Skeletal muscle satellite cell (primary cell): Measurements from ENCODE around the gene CKMT2.
"Not testable (repeated sequence)": the region's sequence is repeated elsewhere in the genome, so short reads cannot be mapped to it uniquely, and the experiment has no call there.

Experiments used
- H3K27me3 ChIP-seq: 2 replicates; pipeline ENCODE4 v1.7.0; 2013; ENCODE audit warnings: low read length; ENCODE audit not compliant: control insufficient read depth, insufficient read depth
- H3K36me3 ChIP-seq: 2 replicates; pipeline ENCODE4 v1.7.0; 2013; ENCODE audit warnings: mild to moderate bottlenecking, control low read depth, low read length; ENCODE audit not compliant: insufficient read depth
- H3K4me1 ChIP-seq: 2 replicates; pipeline ENCODE4 v1.7.0; 2013; ENCODE audit warnings: low read length; ENCODE audit not compliant: control insufficient read depth, insufficient read depth
- H3K4me2 ChIP-seq: 2 replicates; pipeline ENCODE4 v1.7.0; 2013; ENCODE audit warnings: mild to moderate bottlenecking, low read length
- H3K4me3 ChIP-seq: 2 replicates; pipeline ENCODE4 v1.7.0; 2013; ENCODE audit warnings: low read length
- H3K9ac ChIP-seq: 2 replicates; pipeline ENCODE4 v1.7.0; 2013; ENCODE audit warnings: mild to moderate bottlenecking, low read depth, low read length, moderate library complexity
- H3K9me3 ChIP-seq: replicated peaks from 2 replicates; pipeline ENCODE4 v1.7.0; 2013; ENCODE audit warnings: mild to moderate bottlenecking, control low read depth, low read length

CKMT2 gene

GRCh38 chr5:81290146-81290545, 57.0 kb downstream of the CKMT2 start:
- H3K4me2 ChIP-seq, result no peak overlapping the region

GRCh38 chr5:81292130-81292529, 59.0 kb downstream of the CKMT2 start:
- Histone ChIP-seq H3K9ac (no peak overlapping the region), H3K27me3 (no peaks in the 10 kb centered on the region), H3K36me3 (no peaks in the 10 kb centered on the region), H3K4me2 (no peak overlapping the region), H3K4me1 (no peaks in the 10 kb centered on the region), H3K9me3 (no peaks in the 10 kb centered on the region), H3K4me3 (no peak overlapping the region)

More at GRCh38 chr5:81290146-81290545, 57.0 kb downstream of the CKMT2 start:
- Histone ChIP-seq H3K9ac (no peak overlapping the region), H3K27me3 (no peaks in the 10 kb centered on the region), H3K4me3 (no peak overlapping the region), H3K9me3 (no peaks in the 10 kb centered on the region), H3K36me3 (no peaks in the 10 kb centered on the region), H3K4me1 (no peaks in the 10 kb centered on the region)

DNA sequence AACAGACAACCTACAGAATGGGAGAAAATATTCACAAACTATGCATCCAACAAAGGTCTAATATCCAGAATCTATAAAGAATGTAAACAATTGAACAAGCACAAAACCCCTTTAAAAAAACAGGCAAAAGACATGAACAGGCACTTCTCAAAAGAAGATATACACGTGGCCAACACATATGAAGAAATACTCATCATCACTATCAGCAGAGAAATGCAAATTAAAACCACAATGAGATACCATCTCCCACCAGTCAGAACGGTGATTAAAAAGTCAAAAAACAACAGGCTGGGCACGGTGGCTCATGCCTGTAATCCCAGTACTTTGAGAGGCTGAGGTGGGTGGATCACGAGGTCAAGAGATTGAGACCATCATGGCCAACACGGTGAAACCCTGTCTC, 60.9 kb downstream of the CKMT2 start:
- not testable (repeated sequence) for H3K36me3 ChIP-seq, H3K9ac ChIP-seq, H3K4me2 ChIP-seq

DNA sequence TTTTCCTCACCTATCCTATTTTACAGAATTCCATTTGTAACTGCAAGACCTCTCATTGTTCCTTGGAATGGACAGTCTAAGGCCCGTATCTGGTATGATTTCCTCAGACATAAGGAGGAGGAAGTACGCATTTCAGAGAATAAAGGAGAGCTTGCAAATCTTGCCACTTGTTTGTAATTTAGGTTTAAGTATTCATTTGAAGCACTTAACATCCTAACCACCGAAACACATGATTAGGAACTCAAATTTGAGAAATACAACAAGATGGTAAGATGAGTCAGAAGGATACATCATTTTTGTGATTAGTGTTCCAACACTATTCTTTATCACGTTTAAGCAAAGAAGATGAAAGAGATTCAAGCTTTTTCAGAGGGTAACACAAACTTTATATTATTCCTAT, 64.4 kb downstream of the CKMT2 start:
- Histone ChIP-seq H3K9me3 (no peaks in the 10 kb centered on the region), H3K27me3 (no peaks in the 10 kb centered on the region), H3K9ac (no peak overlapping the region), H3K36me3 (no peaks in the 10 kb centered on the region), H3K4me1 (peaks cover 18% of the 10 kb centered on the region), H3K4me3 (no peak overlapping the region), H3K4me2 (no peak overlapping the region)

More for the DNA sequence above, 60.9 kb downstream of the CKMT2 start:
- not testable (repeated sequence) for H3K4me3 ChIP-seq, H3K4me1 ChIP-seq, H3K27me3 ChIP-seq, H3K9me3 ChIP-seq

GRCh38 chr5:81300921-81301270, 67.8 kb downstream of the CKMT2 start:
- Histone ChIP-seq H3K4me3 (peak overlapping the region; percentile 84), H3K4me2 (peak overlapping the region; percentile 77), H3K27me3 (no peaks in the 10 kb centered on the region), H3K4me1 (peaks cover 32% of the 10 kb centered on the region), H3K9me3 (no peaks in the 10 kb centered on the region), H3K9ac (peak overlapping the region; percentile 94), H3K36me3 (peaks cover 13% of the 10 kb centered on the region)

DNA sequence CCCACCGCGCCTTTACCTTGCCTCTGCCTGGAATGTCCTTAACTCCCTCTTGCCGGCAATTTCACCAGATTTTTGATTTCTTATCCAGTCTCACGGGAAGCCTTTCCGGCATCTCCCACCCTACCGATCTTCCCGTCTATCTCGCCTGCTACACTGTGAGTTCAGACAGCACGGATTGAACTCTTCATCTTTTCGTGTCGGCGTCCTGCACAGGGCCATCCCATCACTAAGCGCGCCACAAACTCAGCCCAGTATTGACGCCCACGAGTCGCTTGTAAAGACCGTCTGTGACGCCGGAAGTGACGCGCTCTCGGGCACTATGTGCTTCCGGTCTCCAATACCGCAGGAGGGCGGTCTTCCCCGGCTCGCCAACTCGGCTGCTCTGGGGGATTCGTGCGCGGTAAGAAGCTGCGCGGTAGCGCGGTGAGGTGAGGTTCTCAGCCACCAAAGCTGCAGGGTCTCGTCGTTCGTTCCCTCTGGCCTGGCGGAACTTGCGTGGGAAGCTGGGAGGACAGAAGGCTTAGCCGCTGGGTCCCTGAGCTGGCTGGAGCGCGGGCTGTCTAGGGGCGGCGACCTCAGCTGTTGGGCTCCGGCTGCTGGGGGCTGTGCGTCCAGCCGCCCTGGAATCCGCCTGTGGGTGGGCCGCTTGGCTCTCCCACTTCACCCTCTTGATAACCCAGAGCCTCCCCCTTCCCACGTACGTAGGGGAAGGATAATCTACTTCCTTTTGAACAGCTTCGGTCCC, 68.3 kb downstream of the CKMT2 start, which contains the start of gene ZCCHC9:
Gene ZCCHC9, plus strand, starts transcription at position 317 of the 745 bp plus-strand sequence. CDS start 3,171 bp downstream, outside the sequence.
- Histone ChIP-seq H3K4me2 (peak within 1 kb of the TSS; percentile 77), H3K27me3 (no peaks in the 10 kb centered on the region), H3K9me3 (no peaks in the 10 kb centered on the region), H3K4me1 (peaks cover 32% of the 10 kb centered on the region), H3K36me3 (peaks cover 13% of the 10 kb centered on the region), H3K9ac (peak within 1 kb of the TSS; percentile 94), H3K4me3 (peak within 1 kb of the TSS; percentile 84)

- H3K36me3 ChIP-seq, result peaks cover 13% of the 10 kb centered on the region
- H3K27me3 ChIP-seq, result no peaks in the 10 kb centered on the region
- peak overlapping the region; percentile 94 for H3K9ac ChIP-seq
- peak overlapping the region; percentile 77 for H3K4me2 ChIP-seq
- peaks cover 32% of the 10 kb centered on the region for H3K4me1 ChIP-seq
- no peaks in the 10 kb centered on the region for H3K9me3 ChIP-seq
- peak overlapping the region; percentile 84 for H3K4me3 ChIP-seq
Measured at GRCh38 chr5:81302596-81302995, 69.5 kb downstream of the CKMT2 start.

DNA sequence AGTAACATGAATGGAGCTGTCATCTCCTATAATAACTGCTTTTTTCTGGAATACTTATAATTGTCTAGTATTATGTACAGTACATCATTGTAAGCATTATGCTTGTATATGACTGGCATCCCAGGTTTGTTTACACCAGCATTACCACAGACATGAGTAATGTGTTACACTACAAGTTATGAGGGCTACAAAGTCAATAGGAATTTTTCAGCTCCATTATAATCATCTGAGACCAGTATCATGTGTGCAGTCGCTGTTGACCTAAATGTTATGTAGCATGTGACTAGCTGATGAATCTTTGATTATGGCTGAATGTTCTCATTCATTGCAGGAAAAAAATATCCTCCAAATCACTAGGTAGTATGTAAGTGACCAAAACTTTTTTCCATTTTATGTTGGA, 70.4 kb downstream of the CKMT2 start:
- Histone ChIP-seq H3K27me3 (no peaks in the 10 kb centered on the region), H3K9me3 (no peaks in the 10 kb centered on the region), H3K4me3 (no peak overlapping the region), H3K9ac (peak overlapping the region; percentile 30), H3K4me1 (peaks cover 32% of the 10 kb centered on the region), H3K36me3 (peaks cover 18% of the 10 kb centered on the region), H3K4me2 (peak overlapping the region; percentile 61)

DNA sequence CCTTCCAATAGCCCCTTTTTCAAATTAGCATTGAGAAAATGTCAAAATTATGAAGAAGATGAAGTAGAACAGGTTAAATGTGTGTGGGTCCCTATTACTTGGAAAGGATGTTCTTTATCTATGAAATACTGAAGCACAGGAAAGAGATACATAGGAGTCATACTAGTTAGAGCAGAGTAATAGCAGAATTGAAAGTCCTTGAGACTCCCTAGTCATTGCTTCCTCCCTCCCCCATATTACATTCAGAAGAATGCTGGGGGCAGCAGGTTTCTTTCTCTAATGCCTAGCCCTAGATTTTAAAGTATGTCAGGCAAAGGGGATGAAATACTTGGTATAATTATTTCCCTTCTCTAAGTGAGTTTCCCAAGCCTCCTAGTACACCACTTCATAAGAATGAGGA, 72.7 kb downstream of the CKMT2 start:
- Histone ChIP-seq H3K27me3 (no peaks in the 10 kb centered on the region), H3K4me2 (no peak overlapping the region), H3K4me1 (peaks cover 18% of the 10 kb centered on the region), H3K9ac (no peak overlapping the region), H3K36me3 (peaks cover 21% of the 10 kb centered on the region), H3K4me3 (no peak overlapping the region), H3K9me3 (no peaks in the 10 kb centered on the region)

- H3K4me2 ChIP-seq, result no peak overlapping the region
- H3K27me3 ChIP-seq, result no peaks in the 10 kb centered on the region
- H3K4me1 ChIP-seq, result peaks cover 5% of the 10 kb centered on the region
- peaks cover 43% of the 10 kb centered on the region for H3K36me3 ChIP-seq
- no peak overlapping the region for H3K9ac ChIP-seq
- no peaks in the 10 kb centered on the region for H3K9me3 ChIP-seq
- H3K4me3 ChIP-seq, result no peak overlapping the region
Measured at GRCh38 chr5:81308836-81309235, 75.7 kb downstream of the CKMT2 start.

DNA sequence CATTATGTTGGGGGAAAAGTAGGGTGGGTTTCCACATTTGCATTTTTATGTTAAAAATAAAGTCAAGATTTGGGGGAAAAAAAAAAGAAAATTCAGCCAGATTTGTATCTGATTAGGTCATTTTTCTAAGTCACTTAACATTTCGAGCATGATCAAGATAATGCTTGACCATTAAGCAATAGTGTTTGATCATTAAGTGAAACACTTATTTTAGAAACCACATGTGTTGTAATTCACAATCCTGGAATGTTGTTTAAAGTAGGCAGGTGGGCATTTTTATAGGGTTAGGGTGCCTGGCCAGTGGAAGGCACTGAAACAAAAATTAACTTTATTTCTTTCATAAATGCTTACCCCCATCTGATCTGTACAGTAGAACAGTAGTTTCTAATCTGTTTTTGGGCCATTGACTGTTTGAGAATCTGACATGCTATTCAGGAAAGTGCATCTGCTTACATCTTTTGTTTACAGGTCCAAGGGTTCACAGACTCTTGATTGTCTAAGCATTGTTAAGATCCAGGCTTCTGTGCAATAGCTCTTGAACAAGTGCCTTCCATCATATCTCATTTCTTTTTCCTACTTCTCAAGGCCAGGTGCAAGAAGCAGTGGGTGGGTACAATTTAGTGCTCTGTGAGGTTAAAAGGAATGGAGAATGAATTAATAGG, 77.4 kb downstream of the CKMT2 start:
- no peak overlapping the region for H3K9ac ChIP-seq
- H3K36me3 ChIP-seq, result peaks cover 40% of the 10 kb centered on the region
- no peaks in the 10 kb centered on the region for H3K9me3 ChIP-seq
- peaks cover 8% of the 10 kb centered on the region for H3K4me1 ChIP-seq
- no peak overlapping the region for H3K4me2 ChIP-seq
- no peak overlapping the region for H3K4me3 ChIP-seq
- no peaks in the 10 kb centered on the region for H3K27me3 ChIP-seq

- Histone ChIP-seq H3K4me2 (no peak overlapping the region), H3K36me3 (peaks cover 35% of the 10 kb centered on the region), H3K4me3 (no peak overlapping the region), H3K4me1 (peaks cover 9% of the 10 kb centered on the region), H3K9ac (no peak overlapping the region), H3K27me3 (no peaks in the 10 kb centered on the region), H3K9me3 (no peaks in the 10 kb centered on the region)
Measured at GRCh38 chr5:81313278-81313677, 80.2 kb downstream of the CKMT2 start.
